HepG2 (cell line): ENCODE measurements around the gene C22orf15. TPM values are rescaled to one million over a fixed set of nuclear protein-coding genes. Genes with fewer than 3 reads are reported as not detected.

Source experiments
- GATAD1 ChIP-seq: IDR thresholded peaks from 2 replicates; pipeline ENCODE4 v1.6.1; 2016; ENCODE audit warnings: missing genetic modification reagents, missing compliant biosample characterization
- HIC2 ChIP-seq: sonication (generic); formaldehyde crosslinking; IDR thresholded peaks from 2 replicates; pipeline ENCODE4 v1.9.0; 2022; ENCODE audit warnings: low read depth, missing genetic modification reagents
- HMGXB3 ChIP-seq: sonication (generic); formaldehyde crosslinking; IDR thresholded peaks from 2 replicates; pipeline ENCODE4 v1.4.0; 2020; ENCODE audit warnings: missing genetic modification reagents, borderline replicate concordance
- HOXA7 ChIP-seq: sonication (generic); formaldehyde crosslinking; IDR thresholded peaks from 2 replicates; pipeline ENCODE4 v1.8.1; 2022; ENCODE audit warnings: mild to moderate bottlenecking, missing genetic modification reagents, moderate library complexity
- MAZ ChIP-seq, 2 experiments: sonication (generic) in 1 of 2; formaldehyde crosslinking in 1 of 2; IDR thresholded peaks; 2 replicates each; pipeline versions ENCODE4 v1.5.0 to v1.6.1; 2012 to 2020; ENCODE audit warnings: low read depth in 2 of 2, mild to moderate bottlenecking in 2 of 2, borderline replicate concordance in 1 of 2, improper control_type of control experiment in 1 of 2, low read length in 1 of 2, missing genetic modification reagents in 1 of 2, moderate library complexity in 1 of 2
- MXI1 ChIP-seq: IDR thresholded peaks from 3 replicates; pipeline ENCODE4 v1.6.1; 2012; ENCODE audit warnings: low read depth, low read length, inconsistent platforms, borderline replicate concordance
- NCOA2 ChIP-seq: sonication (generic); formaldehyde crosslinking; IDR thresholded peaks from 2 replicates; pipeline ENCODE4 v1.8.0; 2022; ENCODE audit warnings: inconsistent platforms
- PITX1 ChIP-seq: sonication (generic); formaldehyde crosslinking; IDR thresholded peaks from 2 replicates; pipeline ENCODE4 v1.5.1; 2020; ENCODE audit warnings: mild to moderate bottlenecking, missing genetic modification reagents
- SIN3A ChIP-seq: IDR thresholded peaks from 2 replicates; pipeline ENCODE4 v1.6.1; 2011; ENCODE audit warnings: low read depth, mild to moderate bottlenecking, control low read depth, low read length, borderline replicate concordance
- TCF7 ChIP-seq: sonication (generic); IDR thresholded peaks from 2 replicates; pipeline ENCODE4 v1.6.1; 2016; ENCODE audit warnings: antibody characterized with exemption, low read depth
- THAP9 ChIP-seq: sonication (generic); formaldehyde crosslinking; IDR thresholded peaks from 2 replicates; pipeline ENCODE4; 2020; ENCODE audit warnings: missing genetic modification reagents, mild to moderate bottlenecking, borderline replicate concordance
- TOPORS ChIP-seq: sonication (generic); formaldehyde crosslinking; IDR thresholded peaks from 2 replicates; pipeline ENCODE4 v1.8.0; 2023; ENCODE audit warnings: mild to moderate bottlenecking, missing genetic modification reagents
- ZBTB34 ChIP-seq: sonication (generic); formaldehyde crosslinking; IDR thresholded peaks from 2 replicates; pipeline ENCODE4 v1.8.0; 2022; ENCODE audit warnings: mild to moderate bottlenecking, missing genetic modification reagents
- ZFP90 ChIP-seq: sonication (generic); formaldehyde crosslinking; IDR thresholded peaks from 2 replicates; pipeline ENCODE4 v1.8.0; 2022; ENCODE audit warnings: missing genetic modification reagents, mild to moderate bottlenecking, inconsistent platforms, borderline replicate concordance
- ZFY ChIP-seq: sonication (generic); formaldehyde crosslinking; IDR thresholded peaks from 2 replicates; pipeline ENCODE4 v1.4.0; 2020; ENCODE audit warnings: missing genetic modification reagents
- ZNF251 ChIP-seq: sonication (generic); formaldehyde crosslinking; IDR thresholded peaks from 2 replicates; pipeline ENCODE4 v1.9.0; 2021; ENCODE audit warnings: mild to moderate bottlenecking, missing genetic modification reagents
- ZNF775 ChIP-seq: sonication (generic); formaldehyde crosslinking; IDR thresholded peaks from 2 replicates; pipeline ENCODE4 v1.4.0; 2020; ENCODE audit warnings: missing genetic modification reagents, mild to moderate bottlenecking, moderate library complexity, borderline replicate concordance
- polyA plus RNA-seq, 8 experiments: library from polyadenylated mRNA; depleted of rRNA in 3 of 8; stranded (reverse) in 7 of 8; unstranded in 1 of 8; fragments of >200 nt; fragmentation: Illumina TruSeq in 4 of 8; extraction: Trizol in 4 of 8; gene quantifications; 2 replicates each; pipeline versions ENCODE4 v1.2.1 to v1.2.3, GENCODE V29; 2011 to 2016; ENCODE audit warnings: low read depth in 4 of 8, missing spikeins in 1 of 8, mixed read lengths in 1 of 8; ENCODE audit not compliant: insufficient read depth in 1 of 8
- total RNA-seq, 5 experiments: library from RNA; depleted of rRNA; stranded (reverse); fragments of >200 nt; fragmentation: Illumina TruSeq; extraction: Trizol; gene quantifications; 2 replicates each; pipeline ENCODE4 v1.2.3, GENCODE V29; 2016; ENCODE audit warnings: low read depth in 1 of 5

Gene C22orf15
- total and polyA plus RNA-seq, 2 of the 13 experiments (the other 11 are each of a cell fraction or from before 2014, with no cell fraction given): not detected

- TF ChIP-seq HIC2 (CRISPR knock-in tag) (peak; percentile 99), TOPORS (CRISPR knock-in tag) (peak; percentile 52; the same call in 1 of the 2 replicates), TCF7 (peak; percentile 72), PITX1 (CRISPR knock-in tag) (peak; percentile 94), MAZ (IDR thresholded peaks at IDR 0.05; ENCODE audit: borderline replicate concordance, low read depth, low read length) (peak; percentile 73; the same call in 1 of the 2 replicates), MAZ (CRISPR knock-in tag; IDR thresholded peaks at IDR 0.05; ENCODE audit: low read depth) (peak; percentile 77), ZNF775 (no peak), HOXA7 (CRISPR knock-in tag) (no peak), ZBTB34 (CRISPR knock-in tag) (no peak), GATAD1 (CRISPR knock-in tag) (0 out of 2 replicates have a peak, but pooled peaks have one; percentile 14), ZFP90 (peak; percentile 72; the same call in 1 of the 2 replicates), NCOA2 (peak; percentile 92), ZFY (no peak), ZNF251 (CRISPR knock-in tag) (no peak), MXI1 (peak; percentile 88; the same call in 1 of the 3 replicates), THAP9 (CRISPR knock-in tag) (0 out of 2 replicates have a peak, but pooled peaks have one; percentile 4), SIN3A (peak; percentile 83; the same call in 1 of the 2 replicates), HMGXB3 (CRISPR knock-in tag) (peak; percentile 71; the same call in 1 of the 2 replicates)
Measured at GRCh38 chr22:23774114-23774921, 11.5 kb downstream of the C22orf15 start (continued).
